ENCODE results near the gene GPR146. TPM values are rescaled to one million over a fixed set of nuclear protein-coding genes. Genes with fewer than 3 reads are reported as not detected.
A peak's percentile ranks its signal among the peaks of the same experiment; 100 is the strongest.

GPR146 gene
- total and polyA plus RNA-seq, 7 donors = 5.0 to 14.0 (median 9.4) TPM

GRCh38 chr7:1011297-1012003 is 32.9 kb upstream of the GPR146 start:
- no peaks in the 10 kb centered on the region for H3K27me3 ChIP-seq (ENCODE audit: insufficient read depth in 3 of 3, low read length in 2 of 3)
- no peaks in the 10 kb centered on the region for H3K4me1 ChIP-seq
- no peaks in the 10 kb centered on the region for H3K9me3 ChIP-seq
- peaks cover 0 to 10% of the 10 kb centered on the region in 2 donors for H3K36me3 ChIP-seq (ENCODE audit: insufficient read depth in 1 of 2, low read depth in 1 of 2)
- WGBS, 3 donors = 81 to 88% (median 87%) methylated on average over 12 to 13 of the region's 13 CpGs
- DNase-seq (no peak), ATAC-seq (no peak)
- H3K27ac ChIP-seq = no peak overlapping the region
- intact Hi-C loops (cut with DNase I) = no loop called here
- no peak overlapping the region for H3K4me3 ChIP-seq
- TF ChIP-seq CTCF (IDR thresholded peaks at IDR 0.05) = no peak

GRCh38 chr7:1012004-1012715 is 32.2 kb upstream of the GPR146 start:
- 80 to 89% (median 81%) methylated on average over 30 to 32 of the region's 32 CpGs for WGBS, 3 donors
- Histone ChIP-seq H3K36me3 (ENCODE audit: insufficient read depth in 1 of 2, low read depth in 1 of 2) (peaks cover 0 to 10% of the 10 kb centered on the region in 2 donors), H3K27me3 (ENCODE audit: insufficient read depth in 3 of 3, low read length in 2 of 3) (no peaks in the 10 kb centered on the region), H3K9me3 (no peaks in the 10 kb centered on the region), H3K27ac (no peak overlapping the region), H3K4me3 (no peak overlapping the region), H3K4me1 (no peaks in the 10 kb centered on the region)
- no peak for TF ChIP-seq CTCF (IDR thresholded peaks at IDR 0.05)
- intact Hi-C loops (cut with DNase I) = no loop called here
- no peak for DNase-seq
- no peak for ATAC-seq

GRCh38 chr7:1012716-1013095 is 31.6 kb upstream of the GPR146 start:
- H3K9me3 ChIP-seq = no peaks in the 10 kb centered on the region
- WGBS, 3 donors = 89 to 91% (median 90%) methylated on average over 28 to 30 of the region's 30 CpGs
- DNase-seq (no peak), ATAC-seq (no peak)
- intact Hi-C loops (cut with DNase I) = no loop called here
- no peak overlapping the region for H3K27ac ChIP-seq
- H3K4me3 ChIP-seq = no peak overlapping the region
- H3K27me3 ChIP-seq (ENCODE audit: insufficient read depth in 3 of 3, low read length in 2 of 3) = no peaks in the 10 kb centered on the region
- no peaks in the 10 kb centered on the region for H3K4me1 ChIP-seq
- H3K36me3 ChIP-seq (ENCODE audit: insufficient read depth in 1 of 2, low read depth in 1 of 2) = peaks cover 0 to 10% of the 10 kb centered on the region in 2 donors
- TF ChIP-seq CTCF (IDR thresholded peaks at IDR 0.05) = no peak

GRCh38 chr7:1013581-1013980 is 30.8 kb upstream of the GPR146 start:
- Histone ChIP-seq H3K27me3 (ENCODE audit: insufficient read depth in 3 of 3, low read length in 2 of 3) (no peaks in the 10 kb centered on the region), H3K4me1 (no peaks in the 10 kb centered on the region), H3K4me3 (no peak overlapping the region), H3K36me3 (ENCODE audit: insufficient read depth in 1 of 2, low read depth in 1 of 2) (peaks cover 0 to 10% of the 10 kb centered on the region in 2 donors), H3K27ac (no peak overlapping the region), H3K9me3 (no peaks in the 10 kb centered on the region)
- whole genome bisulfite sequencing, 3 donors = 84 to 89% (median 89%) methylated on average over 11 of the region's 11 CpGs
- TF ChIP-seq CTCF (IDR thresholded peaks at IDR 0.05) = no peak
- ATAC-seq = no peak
- peak in 1 of 2 donors; percentile 23 for DNase-seq
- intact Hi-C loops (cut with DNase I) = no loop called here

All from psoas muscle (tissue), 8 donors.